CD14-positive monocyte (primary cell): Measurements from ENCODE around the gene MLLT10. TPM values are rescaled to one million over a fixed set of nuclear protein-coding genes. Genes with fewer than 3 reads are reported as not detected.

Experiments
- DNase-seq, 3 donors: peaks; one replicate each; pipeline ENCODE4 v3.0.0-alpha.2; 2011 to 2022
- H2AFZ ChIP-seq: 2 replicates; pipeline ENCODE4 v1.6.0; 2012; ENCODE audit warnings: mild to moderate bottlenecking, low read depth, low read length, inconsistent platforms; ENCODE audit not compliant: insufficient read depth, poor library complexity, severe bottlenecking
- H3K27ac ChIP-seq, 2 donors: 1 replicate in 1 of 2; 2 replicates in 1 of 2; pipeline ENCODE4 v1.5.1; 2012 to 2013; ENCODE audit warnings: low read length in 2 of 2, control low read depth in 1 of 2, inconsistent platforms in 1 of 2, low read depth in 1 of 2, mild to moderate bottlenecking in 1 of 2
- H3K27me3 ChIP-seq, 2 donors: one replicate each; pipeline versions ENCODE4 v1.6.0 to v1.6.1; 2011 to 2013; ENCODE audit warnings: low read length in 2 of 2; ENCODE audit not compliant: control insufficient read depth in 2 of 2, insufficient read depth in 2 of 2
- H3K36me3 ChIP-seq, 2 donors: replicated peaks in 1 of 2; 1 replicate in 1 of 2; 2 replicates in 1 of 2; pipeline versions ENCODE4 v1.5.1 to v1.6.1; 2012 to 2013; ENCODE audit warnings: low read length in 2 of 2, control low read depth in 1 of 2, inconsistent platforms in 1 of 2, mild to moderate bottlenecking in 1 of 2; ENCODE audit not compliant: insufficient read depth in 2 of 2, control insufficient read depth in 1 of 2
- H3K4me1 ChIP-seq, 2 donors: 1 replicate in 1 of 2; 2 replicates in 1 of 2; pipeline versions ENCODE4 v1.5.1 to v1.6.1; 2012 to 2013; ENCODE audit warnings: low read length in 2 of 2, control low read depth in 1 of 2, inconsistent platforms in 1 of 2, mild to moderate bottlenecking in 1 of 2, moderate library complexity in 1 of 2; ENCODE audit not compliant: insufficient read depth in 2 of 2, control insufficient read depth in 1 of 2
- H3K4me2 ChIP-seq: replicated peaks from 2 replicates; pipeline ENCODE3; 2012; ENCODE audit warnings: low read length, moderate library complexity, mild to moderate bottlenecking; ENCODE audit not compliant: poor library complexity, severe bottlenecking; ENCODE audit errors: extremely low read depth
- H3K4me3 ChIP-seq, 3 experiments: fragments of 200-600 bp in 1 of 3; sonication (generic) in 1 of 3; replicated peaks in 1 of 3; 1 replicate in 2 of 3; 2 replicates in 1 of 3; pipeline ENCODE4 v1.5.1; 2011 to 2013; ENCODE audit warnings: low read length in 3 of 3, mild to moderate bottlenecking in 3 of 3, control low read depth in 2 of 3, low read depth in 2 of 3, inconsistent platforms in 1 of 3, moderate library complexity in 1 of 3
- H3K79me2 ChIP-seq: 2 replicates; pipeline ENCODE4 v1.6.0; 2012; ENCODE audit warnings: mild to moderate bottlenecking, control low read depth, inconsistent platforms, low read length, moderate library complexity; ENCODE audit not compliant: insufficient read depth
- H3K9ac ChIP-seq: 2 replicates; pipeline ENCODE4 v1.6.0; 2017; ENCODE audit warnings: low read length, mild to moderate bottlenecking; ENCODE audit not compliant: insufficient read depth, poor library complexity, severe bottlenecking
- H3K9me3 ChIP-seq, 2 donors: replicated peaks in 1 of 2; 1 replicate in 1 of 2; 2 replicates in 1 of 2; pipeline versions ENCODE4 v1.5.1 to v1.6.1; 2012 to 2013; ENCODE audit warnings: low read length in 2 of 2, control low read depth in 1 of 2; ENCODE audit not compliant: control insufficient read depth in 1 of 2, insufficient read depth in 1 of 2
- H4K20me1 ChIP-seq: 2 replicates; pipeline ENCODE4 v1.6.0; 2012; ENCODE audit warnings: mild to moderate bottlenecking, low read length, control low read depth, moderate library complexity; ENCODE audit not compliant: insufficient read depth
- H3K27ac Mint-ChIP-seq, 7 donors: one replicate each; pipeline ENCODE4 v1.8.0; 2020; ENCODE audit warnings: mild to moderate bottlenecking in 7 of 7, mixed read lengths in 7 of 7, moderate library complexity in 6 of 7, inconsistent platforms in 2 of 7
- H3K27me3 Mint-ChIP-seq, 3 donors: one replicate each; pipeline ENCODE4 v1.8.0; 2021 to 2022; ENCODE audit warnings: low read depth in 3 of 3, mild to moderate bottlenecking in 3 of 3, mixed read lengths in 3 of 3, moderate library complexity in 3 of 3, inconsistent platforms in 1 of 3
- H3K36me3 Mint-ChIP-seq, 2 donors: one replicate each; pipeline ENCODE4 v1.8.0; 2020; ENCODE audit warnings: mixed read lengths in 2 of 2, inconsistent platforms in 1 of 2, mild to moderate bottlenecking in 1 of 2
- H3K4me1 Mint-ChIP-seq: one replicate; pipeline ENCODE4 v1.8.0; 2020; ENCODE audit warnings: mild to moderate bottlenecking, mixed read lengths
- H3K4me3 Mint-ChIP-seq, 2 donors: one replicate each; pipeline ENCODE4 v1.8.0; 2020; ENCODE audit warnings: mild to moderate bottlenecking in 2 of 2, mixed read lengths in 2 of 2, moderate library complexity in 1 of 2
- H3K9me3 Mint-ChIP-seq, 7 donors: one replicate each; pipeline ENCODE4 v1.8.0; 2020 to 2022; ENCODE audit warnings: mixed read lengths in 7 of 7, mild to moderate bottlenecking in 6 of 7, moderate library complexity in 6 of 7, inconsistent platforms in 2 of 7
- CTCF ChIP-seq: fragments of 200-600 bp; IDR thresholded peaks from one replicate; pipeline ENCODE4 v1.8.0; 2022; ENCODE audit warnings: antibody characterized with exemption, mild to moderate bottlenecking
- WGBS: methylation state at CpG from one replicate; pipeline ENCODE4 v1.1.5; 2013; ENCODE audit warnings: missing lambda C conversion rate; ENCODE audit not compliant: insufficient coverage; 5-methylcytosine and 5-hydroxymethylcytosine counted together
- intact Hi-C, 2 donors: fragments of 100-400 bp; cut with micrococcal nuclease; formaldehyde crosslinking; loops; one replicate each; pipeline versions ENCODE4 v1.15.0 to v1.15.1; 2023
- polyA plus RNA-seq, 3 donors: library from polyadenylated mRNA; depleted of rRNA in 1 of 3; unstranded in 2 of 3; stranded (reverse) in 1 of 3; fragments of 300-500 nt in 2 of 3; fragments of >200 nt in 1 of 3; fragmentation: Illumina TruSeq in 2 of 3; gene quantifications; 1 replicate in 2 of 3; 2 replicates in 1 of 3; pipeline ENCODE4 v1.2.3, GENCODE V29; 2012 to 2021

MLLT10 gene
- polyA plus RNA-seq, 3 donors, result 4.9 to 39.1 (median 7.5) TPM

GRCh38 chr10:21490711-21491105 lies 43.3 kb upstream of the MLLT10 start:
- H3K9me3 ChIP-seq, result no peaks in the 10 kb centered on the region
- H3K79me2 ChIP-seq, result no peaks in the 10 kb centered on the region
- no peak for DNase-seq
- Mint-ChIP-seq H3K4me3 (no peak overlapping the region), H3K27me3 (peaks cover 15 to 29% (median 17%) of the 10 kb centered on the region in 3 donors), H3K9me3 (peaks cover 0 to 3% (median 0%) of the 10 kb centered on the region in 7 donors), H3K36me3 (peaks cover 1 to 2% of the 10 kb centered on the region in 2 donors), H3K4me1 (peaks cover 17% of the 10 kb centered on the region), H3K27ac (no peak overlapping the region)
- no peak overlapping the region for H3K4me3 ChIP-seq
- intact Hi-C loops, result loop anchor here in 1 of 2 donors (5.0 to 10.0 kb wide), 2 partner anchors 184 to 467 kb away; no protein-coding TSS in a partner anchor
- H3K4me1 ChIP-seq, result peaks cover 18 to 20% of the 10 kb centered on the region in 2 donors
- no peaks in the 10 kb centered on the region for H3K36me3 ChIP-seq
- H4K20me1 ChIP-seq, result no peaks in the 10 kb centered on the region
- H3K9ac ChIP-seq, result no peak overlapping the region
- 100% methylated on average over 1 of the region's 2 CpGs for WGBS
- peaks cover 0 to 16% of the 10 kb centered on the region in 2 donors for H3K27me3 ChIP-seq
- no peak overlapping the region for H3K4me2 ChIP-seq
- no peak overlapping the region for H3K27ac ChIP-seq
- no peak for TF ChIP-seq CTCF
- H2AFZ ChIP-seq, result no peak overlapping the region

GRCh38 chr10:21492421-21492820 lies 41.6 kb upstream of the MLLT10 start:
- Histone ChIP-seq H3K4me1 (peaks cover 32 to 37% of the 10 kb centered on the region in 2 donors), H3K36me3 (no peaks in the 10 kb centered on the region), H3K4me2 (no peak overlapping the region), H3K9me3 (no peaks in the 10 kb centered on the region), H3K27ac (no peak overlapping the region), H2AFZ (no peak overlapping the region), H3K27me3 (peaks cover 3 to 26% of the 10 kb centered on the region in 2 donors), H3K9ac (no peak overlapping the region), H3K79me2 (no peaks in the 10 kb centered on the region), H4K20me1 (no peaks in the 10 kb centered on the region), H3K4me3 (no peak overlapping the region)
- peaks cover 21 to 41% (median 24%) of the 10 kb centered on the region in 3 donors for H3K27me3 Mint-ChIP-seq
- no peak for DNase-seq
- no peak for TF ChIP-seq CTCF
- peaks cover 23% of the 10 kb centered on the region for H3K4me1 Mint-ChIP-seq
- H3K4me3 Mint-ChIP-seq, result no peak overlapping the region
- peaks cover 0 to 3% (median 0%) of the 10 kb centered on the region in 7 donors for H3K9me3 Mint-ChIP-seq
- H3K27ac Mint-ChIP-seq, result no peak overlapping the region
- peaks cover 2% of the 10 kb centered on the region in 2 donors for H3K36me3 Mint-ChIP-seq
- intact Hi-C loops, result loop anchor here in 1 of 2 donors (5.0 to 10.0 kb wide), 2 partner anchors 182 to 465 kb away; no protein-coding TSS in a partner anchor
- no CpG with 5 or more reads among the region's 3 CpGs for WGBS
